K562 (cell line): ENCODE measurements around the gene KCNA2. TPM values are rescaled to one million over a fixed set of nuclear protein-coding genes. Genes with fewer than 3 reads are reported as not detected.

ENCODE experiments used
- ATAC-seq: fragments of 200-7000 bp; cut with Tn5 transposase; 3 replicates; pipeline ENCODE4 v1.9.1; 2020; ENCODE audit warnings: moderate library complexity
- BruUV-seq: library from RNA; stranded (reverse); fragments of 400-500 nt; replicated peaks from 2 replicates; lab custom pipeline; 2021; lab: Mats Ljungman, UMichigan
- CTCF ChIA-PET: fragments of 300-600 bp; formaldehyde crosslinking; extraction: SDS; loops from one replicate; lab custom pipeline; 2021; ENCODE audit warnings: low intra/inter-chr PET ratio; lab: Yijun Ruan, JAX
- POLR2A ChIA-PET: fragments of 300-600, 350-650 bp; sonication (Branson Sonifier 250); formaldehyde crosslinking; extraction: SDS; loops from one replicate; lab custom pipeline; 2021; ENCODE audit warnings: antibody characterized with exemption, inconsistent platforms; lab: Yijun Ruan, JAX
- DNase-seq, 4 experiments: peaks; one replicate each; pipeline versions ENCODE4 v3.0.0 to v3.0.0-alpha.2; 2011 to 2018; ENCODE audit warnings: low spot score in 3 of 4, mixed read lengths in 3 of 4; ENCODE audit errors: extremely low read depth in 1 of 4
- FAIRE-seq: peaks from 2 replicates; lab custom pipeline; 2011; peaks lifted over from hg19 to GRCh38; lab: Jason Lieb, UNC
- H2AFZ ChIP-seq: 2 replicates; pipeline ENCODE4 v1.6.0; 2011; ENCODE audit warnings: low read depth, low read length, control low read depth, inconsistent platforms
- H3K27ac ChIP-seq: fragments of 200-600 bp; 3 replicates; pipeline ENCODE4 v1.8.0; 2011; ENCODE audit warnings: low read depth, mild to moderate bottlenecking, control low read depth, inconsistent platforms, low read length, moderate library complexity, mixed read lengths; ENCODE audit errors: extremely low read depth
- H3K27me3 ChIP-seq, 2 experiments: fragments of 300-600 bp in 1 of 2; 2 replicates in 1 of 2; 3 replicates in 1 of 2; pipeline versions ENCODE4 v1.6.0 to v1.8.0; 2011; ENCODE audit warnings: inconsistent platforms in 2 of 2, low read length in 2 of 2, mild to moderate bottlenecking in 1 of 2, mixed read lengths in 1 of 2, moderate library complexity in 1 of 2; ENCODE audit not compliant: control insufficient read depth in 2 of 2, insufficient read depth in 2 of 2
- H3K36me3 ChIP-seq: fragments of 300-600 bp; 3 replicates; pipeline ENCODE4 v1.8.0; 2011; ENCODE audit warnings: mild to moderate bottlenecking, low read length, inconsistent platforms; ENCODE audit not compliant: control insufficient read depth, insufficient read depth
- H3K4me1 ChIP-seq, 2 experiments: fragments of 200-600 bp in 1 of 2; replicated peaks in 1 of 2; 2 replicates in 1 of 2; 3 replicates in 1 of 2; pipeline versions ENCODE4 v1.5.1 to v1.8.0; 2011; ENCODE audit warnings: inconsistent platforms in 2 of 2, low read length in 2 of 2, mild to moderate bottlenecking in 1 of 2, mixed read lengths in 1 of 2, moderate library complexity in 1 of 2; ENCODE audit not compliant: control insufficient read depth in 2 of 2, insufficient read depth in 2 of 2
- H3K4me2 ChIP-seq: 2 replicates; pipeline ENCODE4 v1.6.1; 2011; ENCODE audit warnings: low read length, control low read depth, inconsistent platforms, mixed read lengths; ENCODE audit not compliant: insufficient read depth
- H3K4me3 ChIP-seq: fragments of 200-600 bp; sonication (generic), shearing (Covaris generic); 2 replicates; pipeline ENCODE4 v1.5.1; 2016; ENCODE audit warnings: control low read depth, inconsistent platforms
- H3K79me2 ChIP-seq: fragments of 200-600 bp; 3 replicates; pipeline ENCODE4 v1.8.0; 2011; ENCODE audit warnings: low read length, inconsistent platforms; ENCODE audit not compliant: control insufficient read depth, insufficient read depth
- H3K9ac ChIP-seq, 2 experiments: 2 replicates each; pipeline versions ENCODE4 v1.6.0 to v1.6.1; 2011; ENCODE audit warnings: low read depth in 2 of 2, low read length in 2 of 2, control low read depth in 1 of 2, inconsistent platforms in 1 of 2, mild to moderate bottlenecking in 1 of 2, mixed read lengths in 1 of 2; ENCODE audit not compliant: insufficient read depth in 1 of 2
- H3K9me1 ChIP-seq: one replicate; pipeline ENCODE4 v1.6.0; 2011; ENCODE audit warnings: inconsistent platforms, mild to moderate bottlenecking, low read length, moderate library complexity; ENCODE audit not compliant: control insufficient read depth, insufficient read depth
- H3K9me3 ChIP-seq: replicated peaks from 2 replicates; pipeline ENCODE4 v1.5.1; 2011; ENCODE audit warnings: low read depth, low read length, inconsistent platforms; ENCODE audit not compliant: control insufficient read depth, insufficient read depth
- H4K20me1 ChIP-seq: replicated peaks from 2 replicates; pipeline ENCODE4 v1.6.1; 2011; ENCODE audit warnings: low read length, inconsistent platforms, mixed read lengths; ENCODE audit not compliant: control insufficient read depth, insufficient read depth
- BCOR ChIP-seq: fragments of 450-650 bp; IDR thresholded peaks from 2 replicates; pipeline ENCODE4 v1.6.1; 2016
- CHD7 ChIP-seq: fragments of 200-600 bp; sonication (generic); IDR thresholded peaks from one replicate; pipeline ENCODE4 v1.6.1; 2012; ENCODE audit warnings: mild to moderate bottlenecking, low read depth, low read length, inconsistent platforms
- ZKSCAN3 ChIP-seq: fragments of 250-450 bp; sonication (Bioruptor Pico); IDR thresholded peaks from 2 replicates; pipeline ENCODE4 v1.4.0; 2020
- WGBS: fragments of 100-300 bp; shearing (Covaris generic); methylation state at CpG from one replicate; pipeline ENCODE4 v1.1.6; 2016; ENCODE audit warnings: low coverage, mixed read lengths; ENCODE audit not compliant: insufficient coverage; ENCODE audit errors: missing lambda C conversion rate; 5-methylcytosine and 5-hydroxymethylcytosine counted together
- in situ Hi-C: fragments of 300-500 bp; cut with MboI; formaldehyde crosslinking; loops from 4 replicates; pipeline ENCODE4 v1.15.0; 2018; ENCODE audit warnings: inconsistent platforms, mixed read lengths
- intact Hi-C: fragments of 100-400 bp; cut with micrococcal nuclease; formaldehyde crosslinking; loops from 2 replicates; pipeline ENCODE4 v1.14.2; 2022
- polyA plus RNA-seq, 8 experiments: library from polyadenylated mRNA; depleted of rRNA in 4 of 8; stranded (reverse) in 5 of 8; unstranded in 3 of 8; fragments of >200 nt; fragmentation: Nextera tagmentation in 2 of 8; fragmentation: Illumina TruSeq in 1 of 8; extraction: Ambion mirVana in 2 of 8; extraction: Trizol in 1 of 8; gene quantifications; 2 replicates each; pipeline versions ENCODE4 v1.2.1 to v1.2.3, GENCODE V29; 2011 to 2014; ENCODE audit warnings: inconsistent platforms in 1 of 8, missing spikeins in 1 of 8
- total RNA-seq, 7 experiments: library from RNA; depleted of rRNA in 6 of 7; stranded (reverse); fragments of >200 nt in 6 of 7; fragmentation: Illumina TruSeq in 2 of 7; extraction: Trizol in 2 of 7; gene quantifications; 2 replicates each; pipeline versions ENCODE4 v1.2.1 to v1.2.3, GENCODE V29; 2011 to 2021; ENCODE audit warnings: low replicate concordance in 1 of 7

Gene KCNA2
- total and polyA plus RNA-seq, 9 of the 15 experiments (the other 6 are each of a cell fraction or from before 2014, with no cell fraction given), result not detected

GRCh38 chr1:110573314-110573713, 32.8 kb downstream of the KCNA2 start:
- H3K27me3 ChIP-seq, result peaks cover 3 to 5% of the 10 kb centered on the region in 2 experiments; a peak in 3 of 5 replicates
- H3K4me3 ChIP-seq, result no peak overlapping the region
- ChIA-PET CTCF (no interaction called here), POLR2A (interaction anchor here (2.8 kb wide), 2 partner anchors 11 kb away, joined by 10 to 11 read pairs; no protein-coding TSS in a partner anchor)
- no peaks in the 10 kb centered on the region for H3K36me3 ChIP-seq
- no peak for ATAC-seq
- no peak overlapping the region for H2AFZ ChIP-seq
- TF ChIP-seq BCOR (no peak), ZKSCAN3 (CRISPR knock-in tag) (no peak), CHD7 (no peak)
- H3K27ac ChIP-seq, result no peak overlapping the region
- no TSS peak for BruUV-seq
- no peaks in the 10 kb centered on the region for H3K9me3 ChIP-seq
- DNase-seq, result no peak
- FAIRE-seq, result no peak
- H3K9me1 ChIP-seq, result no peaks in the 10 kb centered on the region
- H3K9ac ChIP-seq, result no peak overlapping the region
- no peaks in the 10 kb centered on the region for H3K4me1 ChIP-seq
- intact Hi-C loops, result no loop called here
- WGBS, result 0% methylated on average over 1 of the region's 1 CpG
- no peak overlapping the region for H3K4me2 ChIP-seq
- in situ Hi-C loops, result no loop called here
- no peaks in the 10 kb centered on the region for H4K20me1 ChIP-seq
- H3K79me2 ChIP-seq, result no peaks in the 10 kb centered on the region
